ENCODE data around the gene OR5B2.

- TF ChIP-seq, protein P1, sequence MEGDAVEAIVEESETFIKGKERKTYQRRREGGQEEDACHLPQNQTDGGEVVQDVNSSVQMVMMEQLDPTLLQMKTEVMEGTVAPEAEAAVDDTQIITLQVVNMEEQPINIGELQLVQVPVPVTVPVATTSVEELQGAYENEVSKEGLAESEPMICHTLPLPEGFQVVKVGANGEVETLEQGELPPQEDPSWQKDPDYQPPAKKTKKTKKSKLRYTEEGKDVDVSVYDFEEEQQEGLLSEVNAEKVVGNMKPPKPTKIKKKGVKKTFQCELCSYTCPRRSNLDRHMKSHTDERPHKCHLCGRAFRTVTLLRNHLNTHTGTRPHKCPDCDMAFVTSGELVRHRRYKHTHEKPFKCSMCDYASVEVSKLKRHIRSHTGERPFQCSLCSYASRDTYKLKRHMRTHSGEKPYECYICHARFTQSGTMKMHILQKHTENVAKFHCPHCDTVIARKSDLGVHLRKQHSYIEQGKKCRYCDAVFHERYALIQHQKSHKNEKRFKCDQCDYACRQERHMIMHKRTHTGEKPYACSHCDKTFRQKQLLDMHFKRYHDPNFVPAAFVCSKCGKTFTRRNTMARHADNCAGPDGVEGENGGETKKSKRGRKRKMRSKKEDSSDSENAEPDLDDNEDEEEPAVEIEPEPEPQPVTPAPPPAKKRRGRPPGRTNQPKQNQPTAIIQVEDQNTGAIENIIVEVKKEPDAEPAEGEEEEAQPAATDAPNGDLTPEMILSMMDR (conservative IDR thresholded peaks at IDR 0.05; ENCODE audit: low read depth in 2 of 2): no peak
- TF ChIP-seq POLR2AphosphoS5 (IDR thresholded peaks at IDR 0.05; ENCODE audit: low read depth): no peak
- TF ChIP-seq EZH2phosphoT487 (IDR thresholded peaks at IDR 0.05; ENCODE audit: unreplicated experiment): no peak
- TF ChIP-seq, protein P2, sequence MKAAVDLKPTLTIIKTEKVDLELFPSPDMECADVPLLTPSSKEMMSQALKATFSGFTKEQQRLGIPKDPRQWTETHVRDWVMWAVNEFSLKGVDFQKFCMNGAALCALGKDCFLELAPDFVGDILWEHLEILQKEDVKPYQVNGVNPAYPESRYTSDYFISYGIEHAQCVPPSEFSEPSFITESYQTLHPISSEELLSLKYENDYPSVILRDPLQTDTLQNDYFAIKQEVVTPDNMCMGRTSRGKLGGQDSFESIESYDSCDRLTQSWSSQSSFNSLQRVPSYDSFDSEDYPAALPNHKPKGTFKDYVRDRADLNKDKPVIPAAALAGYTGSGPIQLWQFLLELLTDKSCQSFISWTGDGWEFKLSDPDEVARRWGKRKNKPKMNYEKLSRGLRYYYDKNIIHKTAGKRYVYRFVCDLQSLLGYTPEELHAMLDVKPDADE (IDR thresholded peaks at IDR 0.05): no peak
- no peak for TF ChIP-seq EZH2 (IDR thresholded peaks at IDR 0.05; ENCODE audit: low read depth, unreplicated experiment)
- TF ChIP-seq STAT1 (IDR thresholded peaks at IDR 0.05; ENCODE audit: unreplicated experiment): no peak
- TF ChIP-seq REST (IDR thresholded peaks at IDR 0.05; ENCODE audit: unreplicated experiment): no peak
- no peak for TF ChIP-seq CREB1 (CRISPR knock-in tag; IDR thresholded peaks at IDR 0.05; ENCODE audit: low read depth)
- no peak for TF ChIP-seq JUNB (IDR thresholded peaks at IDR 0.05; ENCODE audit: unreplicated experiment)
- TF ChIP-seq ZNF114 (CRISPR knock-in tag; IDR thresholded peaks at IDR 0.05): no peak
- TF ChIP-seq NANOG (IDR thresholded peaks at IDR 0.05; ENCODE audit: borderline replicate concordance): no peak
These were observed 1.4 kb upstream of the OR5B2 start for GRCh38 chr11:58429273-58429672.
